ENCODE results near the gene CCSER2.
A peak's percentile ranks its signal among the peaks of the same experiment; 100 is the strongest.
"Not testable (repeated sequence)": the region's sequence is repeated elsewhere in the genome, so short reads cannot be mapped to it uniquely, and the experiment has no call there.

Gene CCSER2

DNA sequence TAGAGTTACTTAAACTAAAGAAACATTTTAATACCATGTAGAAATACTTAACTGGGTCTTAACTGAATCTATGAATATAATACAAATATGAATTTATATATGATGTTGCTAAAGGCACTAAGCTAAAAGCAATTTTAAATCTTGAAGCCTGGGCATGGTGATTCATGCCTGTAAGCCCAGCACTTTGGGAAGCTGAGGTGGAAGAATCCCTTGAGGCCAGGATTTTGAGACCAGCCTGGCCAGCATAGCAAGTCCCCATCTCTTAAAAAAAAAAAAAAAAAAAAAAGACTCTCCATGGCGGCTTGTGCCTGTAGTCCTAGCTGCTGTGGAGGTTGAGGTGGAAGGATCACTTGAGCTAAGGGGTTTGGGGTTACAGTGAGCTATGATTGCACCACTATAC lies 95.3 kb downstream of the CCSER2 start:
- Mint-ChIP-seq H3K4me1 (ENCODE audit: low read depth in 2 of 2) (peaks cover 29 to 48% of the 10 kb centered on the region in 2 donors), H3K4me3 (no peak overlapping the region), H3K27me3 (no peaks in the 10 kb centered on the region), H3K36me3 (ENCODE audit: insufficient read depth) (peaks cover 27% of the 10 kb centered on the region), H3K9me3 (peaks cover 0 to 1% of the 10 kb centered on the region in 2 donors), H3K27ac (peak overlapping the region in 1 of 2 donors; percentile 20)
- ATAC-seq (replicated peaks) (no peak), DNase-seq (no peak)

DNA sequence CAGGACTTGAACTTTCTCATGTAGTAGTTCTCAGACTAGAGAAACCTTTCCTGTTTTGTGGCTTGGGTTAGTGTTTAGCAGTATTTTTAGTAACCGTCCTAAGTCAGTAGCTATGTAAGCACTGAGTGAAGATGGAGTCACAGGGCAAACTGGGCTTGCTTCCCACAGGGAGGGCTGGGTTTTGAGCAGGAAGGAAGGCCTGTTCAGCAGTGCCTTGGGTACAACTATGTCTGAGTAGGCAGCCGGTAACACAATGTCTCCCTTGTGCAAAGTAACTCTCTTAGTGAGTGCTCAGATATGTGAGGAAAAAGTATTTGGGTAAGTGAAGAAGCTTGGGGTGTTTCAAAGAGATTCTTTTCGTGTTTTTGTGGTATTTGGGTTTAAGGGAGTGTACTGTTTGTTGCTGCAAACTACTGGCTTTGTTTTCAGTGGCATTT lies 96.4 kb downstream of the CCSER2 start:
- no peak for DNase-seq
- Mint-ChIP-seq H3K36me3 (ENCODE audit: insufficient read depth) (peaks cover 27% of the 10 kb centered on the region), H3K4me3 (peak overlapping the region; percentile 9 to 40), H3K9me3 (peaks cover 0 to 1% of the 10 kb centered on the region in 2 donors), H3K27ac (peak overlapping the region; percentile 74 to 82), H3K27me3 (no peaks in the 10 kb centered on the region), H3K4me1 (ENCODE audit: low read depth in 2 of 2) (peaks cover 27 to 58% of the 10 kb centered on the region in 2 donors)
- peak; percentile 72 for ATAC-seq (replicated peaks)

DNA sequence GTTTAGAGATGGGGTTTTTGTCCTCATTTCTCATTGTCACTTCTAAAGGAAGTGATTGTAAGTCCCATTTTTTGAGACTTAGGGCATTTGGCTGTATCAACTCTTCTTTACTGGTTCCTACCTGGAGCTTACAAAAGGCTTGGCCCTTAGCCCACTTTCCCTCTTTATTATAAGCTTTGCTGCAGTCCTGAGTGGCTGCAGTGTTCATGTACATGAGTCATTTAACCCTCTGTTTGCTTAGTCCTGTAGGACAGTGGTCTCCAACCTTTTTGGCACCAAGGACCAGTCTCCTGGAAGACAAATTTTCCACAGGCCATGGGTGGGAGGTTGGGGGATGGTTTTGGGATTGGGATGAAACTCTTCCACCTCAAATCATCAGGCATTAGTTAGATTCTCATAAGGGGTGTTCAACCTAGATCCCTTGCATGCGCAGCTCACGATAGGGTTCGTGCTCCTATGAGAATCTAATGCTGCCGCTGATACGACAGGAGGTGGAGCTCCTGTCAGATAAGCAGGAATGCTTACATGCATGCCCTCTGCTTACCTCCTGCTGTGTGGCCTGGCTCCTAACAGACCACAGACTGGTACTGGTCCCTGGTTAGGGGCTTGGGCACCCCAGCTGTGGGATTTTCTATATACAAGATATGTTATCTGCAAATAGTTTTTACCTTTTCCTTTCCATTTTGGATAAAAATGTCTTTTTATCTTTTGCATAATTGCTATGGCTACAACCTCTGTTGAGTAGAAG lies 99.7 kb downstream of the CCSER2 start:
- no peaks in the 10 kb centered on the region for H3K27me3 Mint-ChIP-seq
- H3K4me1 Mint-ChIP-seq (ENCODE audit: low read depth in 2 of 2): peaks cover 28 to 58% of the 10 kb centered on the region in 2 donors
- peaks cover 12% of the 10 kb centered on the region for H3K36me3 Mint-ChIP-seq (ENCODE audit: insufficient read depth)
- peak overlapping the region in 1 of 2 donors; percentile 17 for H3K27ac Mint-ChIP-seq
- DNase-seq: no peak
- ATAC-seq (replicated peaks): no peak
- H3K4me3 Mint-ChIP-seq: no peak overlapping the region
- H3K9me3 Mint-ChIP-seq: no peaks in the 10 kb centered on the region

DNA sequence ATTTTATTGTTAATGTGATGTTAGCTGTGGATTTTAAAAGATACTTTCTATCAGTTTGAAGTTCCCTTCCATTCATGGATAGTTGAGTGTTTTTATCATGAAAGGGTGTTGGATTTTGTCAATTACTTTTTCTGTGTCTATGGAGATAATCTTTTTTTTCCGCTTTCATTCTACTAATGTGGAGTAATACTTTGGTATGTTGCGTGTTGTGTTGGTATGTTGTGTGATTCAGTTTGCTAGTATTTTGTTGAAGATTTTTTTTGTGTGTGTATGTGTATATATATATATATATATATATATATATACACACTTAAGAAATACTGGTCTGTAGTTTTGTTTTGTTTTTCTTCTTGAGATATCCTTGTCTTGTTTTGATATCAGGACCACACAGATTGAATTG lies 100.3 kb downstream of the CCSER2 start:
- H3K36me3 Mint-ChIP-seq (ENCODE audit: insufficient read depth): peaks cover 10% of the 10 kb centered on the region
- no peaks in the 10 kb centered on the region for H3K27me3 Mint-ChIP-seq
- H3K27ac Mint-ChIP-seq: no peak overlapping the region
- ATAC-seq (replicated peaks) (no peak), DNase-seq (no peak)
- peaks cover 30 to 59% of the 10 kb centered on the region in 2 donors for H3K4me1 Mint-ChIP-seq (ENCODE audit: low read depth in 2 of 2)
- H3K4me3 Mint-ChIP-seq: no peak overlapping the region
- no peaks in the 10 kb centered on the region for H3K9me3 Mint-ChIP-seq

DNA sequence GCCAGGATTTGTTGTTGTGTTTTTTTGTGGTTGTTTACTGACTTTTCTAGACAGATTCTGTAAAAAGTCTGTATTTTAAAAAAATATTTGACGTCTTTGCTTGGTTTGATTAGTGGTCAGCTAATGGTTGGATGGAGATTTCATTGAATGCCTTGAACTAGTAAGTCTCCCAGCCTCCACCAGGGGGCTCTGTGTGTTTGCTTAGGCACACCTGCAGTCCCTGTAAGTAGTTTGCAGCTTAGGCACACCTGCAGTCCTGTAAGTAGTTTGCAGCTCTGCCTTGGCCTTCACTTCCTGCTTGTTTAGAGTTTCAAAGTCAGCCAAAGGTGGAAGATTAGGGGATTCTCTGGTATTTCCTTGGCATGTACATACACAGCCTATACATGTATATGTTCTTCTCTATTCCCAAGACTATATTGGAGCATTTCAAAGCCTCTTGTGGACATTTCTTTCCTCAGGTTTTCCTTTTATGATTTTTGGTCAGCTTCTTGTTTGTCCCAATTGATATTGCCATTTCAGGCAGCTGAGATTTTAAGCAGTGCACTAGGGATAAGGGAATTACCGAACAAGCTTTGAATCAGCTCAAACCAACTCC lies 101.6 kb downstream of the CCSER2 start:
- Mint-ChIP-seq H3K36me3 (ENCODE audit: insufficient read depth) (peaks cover 9% of the 10 kb centered on the region), H3K27me3 (no peaks in the 10 kb centered on the region), H3K4me1 (ENCODE audit: low read depth in 2 of 2) (peaks cover 25 to 59% of the 10 kb centered on the region in 2 donors), H3K4me3 (no peak overlapping the region), H3K9me3 (no peaks in the 10 kb centered on the region), H3K27ac (peak overlapping the region in 1 of 2 donors; percentile 24)
- peak; percentile 95 for ATAC-seq (replicated peaks)
- DNase-seq: peak; percentile 52 to 62 (median 57)

DNA sequence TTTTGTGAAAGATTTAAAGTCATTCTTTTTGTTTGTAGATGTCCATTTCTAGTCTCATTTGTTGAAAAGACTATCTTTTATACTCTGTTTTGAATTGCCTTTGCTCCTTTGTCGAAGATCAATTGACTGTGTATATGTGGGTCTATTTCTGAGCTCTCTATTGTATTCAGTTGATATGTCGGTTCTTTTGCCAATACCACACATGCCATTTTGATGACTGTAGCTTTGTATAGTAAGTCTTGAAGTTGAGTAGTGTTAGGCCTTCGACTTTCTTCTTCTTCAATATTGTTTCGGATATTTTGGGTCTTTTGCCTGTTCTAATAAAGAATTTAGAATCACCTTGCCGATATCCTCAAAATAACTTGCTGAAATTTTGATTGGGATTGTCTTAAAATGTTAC lies 104.5 kb downstream of the CCSER2 start:
- ATAC-seq (replicated peaks): no peak
- Mint-ChIP-seq H3K27ac (no peak overlapping the region), H3K4me1 (ENCODE audit: low read depth in 2 of 2) (peaks cover 20 to 61% of the 10 kb centered on the region in 2 donors)

DNA sequence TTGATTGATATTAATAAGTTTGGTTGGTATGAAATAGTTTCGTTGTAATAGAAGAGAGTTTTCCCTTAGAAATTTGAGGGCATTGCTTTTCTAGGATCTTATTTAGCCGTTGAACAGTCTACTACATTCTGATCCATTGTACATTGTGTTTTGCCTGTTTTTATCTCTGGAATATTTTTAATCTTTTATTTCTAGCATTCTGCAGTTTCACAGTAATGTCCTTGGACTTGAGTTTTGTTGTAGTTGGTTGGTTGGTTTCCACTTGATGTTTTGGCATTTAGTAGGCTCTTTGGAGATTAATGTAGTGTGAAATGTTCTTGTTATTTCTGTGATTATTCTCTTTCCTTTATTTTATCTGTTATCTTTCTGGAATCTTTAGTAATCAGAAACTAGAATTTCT lies 112.4 kb downstream of the CCSER2 start:
- H3K4me3 Mint-ChIP-seq: no peak overlapping the region
- H3K4me1 Mint-ChIP-seq (ENCODE audit: low read depth in 2 of 2): peaks cover 4 to 30% of the 10 kb centered on the region in 2 donors
- peak overlapping the region in 1 of 2 donors; percentile 7 for H3K27ac Mint-ChIP-seq
- peaks cover 43% of the 10 kb centered on the region for H3K36me3 Mint-ChIP-seq (ENCODE audit: insufficient read depth)
- ATAC-seq (replicated peaks) (no peak), DNase-seq (no peak)
- no peaks in the 10 kb centered on the region for H3K27me3 Mint-ChIP-seq
- no peaks in the 10 kb centered on the region for H3K9me3 Mint-ChIP-seq

More for the DNA sequence above, 104.5 kb downstream of the CCSER2 start:
- Mint-ChIP-seq H3K36me3 (ENCODE audit: insufficient read depth) (peaks cover 11% of the 10 kb centered on the region), H3K27me3 (no peaks in the 10 kb centered on the region), H3K9me3 (no peaks in the 10 kb centered on the region), H3K4me3 (no peak overlapping the region)
- no peak for DNase-seq

DNA sequence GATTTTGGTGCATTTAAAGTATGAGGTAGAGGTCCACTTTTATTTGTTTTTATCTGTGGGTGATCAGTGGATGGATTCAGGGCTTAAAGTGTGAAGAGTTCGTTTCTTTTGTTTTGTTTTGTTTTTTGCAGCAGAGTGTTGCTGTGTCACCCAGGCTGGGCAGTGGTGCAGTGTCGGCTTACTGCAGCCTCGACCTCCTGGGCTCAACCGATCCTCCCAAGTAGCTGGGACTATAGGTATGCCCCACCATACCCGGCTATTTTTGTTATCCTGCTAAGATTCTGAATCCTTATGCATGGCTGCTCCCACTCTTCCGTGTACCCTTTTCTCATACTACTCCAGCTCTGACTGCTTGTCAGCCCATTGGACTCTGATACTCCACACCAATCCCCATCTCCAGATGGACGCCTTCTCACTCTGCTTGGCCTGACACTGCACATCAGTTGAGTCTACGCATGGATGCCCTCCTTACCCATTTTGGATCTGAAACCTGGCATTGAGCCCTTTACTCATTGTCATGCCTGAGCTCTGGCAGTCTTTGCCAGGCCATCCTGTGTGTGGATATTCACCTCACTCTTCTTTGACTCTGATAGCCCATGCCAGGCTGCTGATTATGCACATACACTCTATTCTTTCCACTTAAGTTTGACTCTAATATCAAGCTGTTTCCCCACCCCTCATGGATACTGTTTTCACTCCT lies 119.5 kb downstream of the CCSER2 start:
- H3K27ac Mint-ChIP-seq: no peak overlapping the region
- H3K27me3 Mint-ChIP-seq: no peaks in the 10 kb centered on the region
- H3K36me3 Mint-ChIP-seq (ENCODE audit: insufficient read depth): peaks cover 24% of the 10 kb centered on the region
- no peak for DNase-seq
- peaks cover 4 to 25% of the 10 kb centered on the region in 2 donors for H3K4me1 Mint-ChIP-seq (ENCODE audit: low read depth in 2 of 2)
- no peaks in the 10 kb centered on the region for H3K9me3 Mint-ChIP-seq
- no peak overlapping the region for H3K4me3 Mint-ChIP-seq
- ATAC-seq (replicated peaks): no peak

DNA sequence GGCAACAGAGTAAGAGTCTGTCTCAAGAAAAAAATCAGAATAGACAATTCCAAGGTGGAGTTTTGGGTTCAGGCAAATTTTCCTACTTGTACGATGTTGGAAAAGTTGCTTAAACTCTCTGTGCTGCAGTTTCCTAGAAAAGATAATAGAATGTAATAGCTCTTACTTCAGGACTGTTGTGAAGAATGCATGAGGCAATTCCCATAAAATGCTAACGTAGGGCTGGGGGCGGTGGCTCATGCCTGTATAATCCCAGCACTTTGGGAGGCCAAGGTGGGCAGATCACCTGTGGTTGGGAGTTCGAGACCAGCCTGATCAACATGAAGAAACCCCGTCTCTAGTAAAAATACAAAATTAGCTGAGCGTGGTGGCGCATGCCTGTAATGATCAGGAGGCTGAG lies 121.0 kb downstream of the CCSER2 start:
- not testable (repeated sequence) for H3K4me3 Mint-ChIP-seq; H3K9me3 Mint-ChIP-seq; ATAC-seq (replicated peaks); H3K27me3 Mint-ChIP-seq; DNase-seq; H3K27ac Mint-ChIP-seq
- Mint-ChIP-seq H3K36me3 (ENCODE audit: insufficient read depth) (peaks cover 31% of the 10 kb centered on the region), H3K4me1 (ENCODE audit: low read depth in 2 of 2) (peaks cover 4 to 20% of the 10 kb centered on the region in 2 donors)

DNA sequence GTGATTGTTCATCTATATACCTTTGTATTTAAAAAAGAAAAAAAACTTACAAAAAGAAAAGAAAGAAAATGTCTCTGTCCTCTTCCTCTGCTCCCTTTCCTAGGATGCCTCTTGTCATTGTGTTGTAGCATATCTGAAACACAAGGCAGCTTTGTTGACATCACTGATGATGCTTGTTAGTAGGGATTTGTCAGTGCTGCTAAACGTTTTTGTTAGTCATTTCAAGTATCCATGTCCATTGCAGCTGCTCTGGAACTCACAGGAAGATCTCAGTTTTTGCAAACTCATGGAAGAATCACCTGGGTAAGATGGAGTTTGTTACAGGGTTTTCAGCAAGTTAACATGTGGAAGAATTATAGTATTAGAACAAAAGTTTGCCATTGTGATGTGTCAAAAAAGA lies 123.6 kb downstream of the CCSER2 start:
- peaks cover 25% of the 10 kb centered on the region for H3K36me3 Mint-ChIP-seq (ENCODE audit: insufficient read depth)
- no peak overlapping the region for H3K4me3 Mint-ChIP-seq
- ATAC-seq (replicated peaks) (no peak), DNase-seq (no peak)
- H3K9me3 Mint-ChIP-seq: no peaks in the 10 kb centered on the region
- peak overlapping the region; percentile 2 to 32 for H3K27ac Mint-ChIP-seq
- no peaks in the 10 kb centered on the region for H3K27me3 Mint-ChIP-seq
- H3K4me1 Mint-ChIP-seq (ENCODE audit: low read depth in 2 of 2): peaks cover 15 to 26% of the 10 kb centered on the region in 2 donors

DNA sequence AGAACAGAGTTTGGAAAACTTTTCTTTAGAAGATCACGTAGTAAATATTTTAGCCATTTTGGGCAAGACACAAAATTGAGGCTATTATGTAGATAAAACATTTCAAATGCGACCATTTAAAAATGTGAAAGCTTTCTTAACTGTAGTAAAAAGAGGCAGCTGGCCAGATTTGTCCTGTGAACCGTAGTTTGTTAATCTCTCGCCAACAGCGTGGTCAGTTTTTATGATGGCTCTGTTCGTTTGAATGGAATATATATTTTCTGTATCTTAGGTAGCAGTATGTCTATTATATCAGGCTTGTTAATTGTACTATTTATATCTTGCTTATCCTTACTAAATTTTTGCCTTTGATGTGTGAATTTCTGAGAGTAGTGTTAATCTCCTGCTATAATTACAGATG lies 124.9 kb downstream of the CCSER2 start:
- ATAC-seq (replicated peaks) (no peak), DNase-seq (no peak)
- H3K4me3 Mint-ChIP-seq: no peak overlapping the region
- H3K27ac Mint-ChIP-seq: no peak overlapping the region
- peaks cover 22% of the 10 kb centered on the region for H3K36me3 Mint-ChIP-seq (ENCODE audit: insufficient read depth)
- peaks cover 11 to 20% of the 10 kb centered on the region in 2 donors for H3K4me1 Mint-ChIP-seq (ENCODE audit: low read depth in 2 of 2)
- H3K27me3 Mint-ChIP-seq: no peaks in the 10 kb centered on the region
- H3K9me3 Mint-ChIP-seq: no peaks in the 10 kb centered on the region

DNA sequence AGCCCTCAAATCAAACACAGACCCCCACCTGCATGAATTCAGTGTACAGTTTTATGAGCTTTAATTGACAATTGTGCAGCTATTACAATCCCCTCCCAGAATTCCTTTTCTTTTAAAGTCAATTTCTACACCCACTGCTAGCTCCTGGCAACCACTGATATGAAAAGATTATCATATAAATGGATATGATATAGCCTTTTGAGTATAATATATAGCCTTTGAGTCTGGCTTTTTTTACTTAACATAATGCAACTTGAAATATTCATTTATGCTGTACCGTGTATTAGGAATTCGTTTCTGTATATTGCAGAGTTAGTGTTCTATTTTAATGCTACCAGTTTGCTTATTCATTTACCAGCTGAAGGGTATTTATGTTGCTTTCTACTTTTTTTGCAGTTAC lies 127.7 kb downstream of the CCSER2 start:
- H3K4me3 Mint-ChIP-seq: no peak overlapping the region
- DNase-seq (no peak), ATAC-seq (replicated peaks) (no peak)
- H3K9me3 Mint-ChIP-seq: peaks cover 0 to 2% of the 10 kb centered on the region in 2 donors
- H3K27ac Mint-ChIP-seq: peak overlapping the region; percentile 44 to 60
- peaks cover 24% of the 10 kb centered on the region for H3K36me3 Mint-ChIP-seq (ENCODE audit: insufficient read depth)
- H3K27me3 Mint-ChIP-seq: no peaks in the 10 kb centered on the region
- peaks cover 11 to 18% of the 10 kb centered on the region in 2 donors for H3K4me1 Mint-ChIP-seq (ENCODE audit: low read depth in 2 of 2)

DNA sequence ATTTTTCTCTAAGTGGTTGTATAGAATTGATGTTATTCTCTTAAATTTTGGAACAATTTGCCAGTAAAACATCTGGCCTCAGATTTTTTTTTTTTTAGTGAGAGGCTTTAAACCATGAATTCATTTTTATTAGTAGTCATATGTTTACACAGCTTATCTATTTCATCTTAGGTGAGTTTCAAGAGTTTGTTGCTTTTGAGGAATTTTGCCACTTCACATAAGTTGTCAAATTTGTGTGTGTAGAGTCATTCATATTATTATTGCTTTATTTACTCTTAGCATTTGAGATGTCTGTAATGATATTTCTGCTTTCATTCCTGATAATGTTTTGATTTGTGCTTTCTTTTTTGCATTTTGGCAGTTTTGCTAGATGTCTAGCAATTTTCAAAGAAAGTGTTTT lies 132.1 kb downstream of the CCSER2 start:
- Mint-ChIP-seq H3K4me3 (no peak overlapping the region), H3K4me1 (ENCODE audit: low read depth in 2 of 2) (peaks cover 6 to 33% of the 10 kb centered on the region in 2 donors)

More for the DNA sequence above, 132.1 kb downstream of the CCSER2 start:
- ATAC-seq (replicated peaks) (no peak), DNase-seq (no peak)
- H3K27ac Mint-ChIP-seq: no peak overlapping the region
- peaks cover 0 to 2% of the 10 kb centered on the region in 2 donors for H3K9me3 Mint-ChIP-seq
- no peaks in the 10 kb centered on the region for H3K27me3 Mint-ChIP-seq
- peaks cover 28% of the 10 kb centered on the region for H3K36me3 Mint-ChIP-seq (ENCODE audit: insufficient read depth)
